GM10266 (cell line): ENCODE data around the gene CPN2.

Experiments
- DNase-seq: peaks from one replicate; pipeline ENCODE4 v3.0.0; 2012; ENCODE audit errors: extremely low spot score
- CTCF ChIP-seq: IDR thresholded peaks from 2 replicates; pipeline ENCODE4 v1.5.1; 2012; ENCODE audit warnings: mild to moderate bottlenecking, low read depth; ENCODE audit not compliant: control insufficient read depth, insufficient read depth; ENCODE audit errors: missing control alignments

The CPN2 gene

GRCh38 chr3:194303749-194304148 is 47.4 kb downstream of the CPN2 start:
- no peak for DNase-seq
- TF ChIP-seq CTCF: no peak

GRCh38 chr3:194301730-194302129 is 49.4 kb downstream of the CPN2 start:
- TF ChIP-seq CTCF: no peak
- no peak for DNase-seq

GRCh38 chr3:194300936-194301335 is 50.2 kb downstream of the CPN2 start:
- TF ChIP-seq CTCF: no peak
- no peak for DNase-seq

GRCh38 chr3:194300382-194300758 is 50.8 kb downstream of the CPN2 start:
- DNase-seq: no peak
- TF ChIP-seq CTCF: no peak

GRCh38 chr3:194298331-194299227 is 52.5 kb downstream of the CPN2 start:
- DNase-seq: no peak
- no peak for TF ChIP-seq CTCF

GRCh38 chr3:194296454-194297263 is 54.5 kb downstream of the CPN2 start:
- no peak for TF ChIP-seq CTCF
- no peak for DNase-seq

GRCh38 chr3:194294895-194295214 is 56.3 kb downstream of the CPN2 start:
- DNase-seq: no peak

More at GRCh38 chr3:194294895-194295214, 56.3 kb downstream of the CPN2 start:
- no peak for TF ChIP-seq CTCF
